ENCODE results near the gene ATP2A3. TPM values are rescaled to one million over a fixed set of nuclear protein-coding genes. Genes with fewer than 3 reads are reported as not detected.

ATP2A3 gene
- total RNA-seq, 1 donor from 2014 or later: 1.5 TPM

GRCh38 chr17:3896108-3896967 lies 67.9 kb downstream of the ATP2A3 start:
- H3K4me3 Mint-ChIP-seq (ENCODE audit: unreplicated experiment): no peak overlapping the region
- Histone ChIP-seq H3K27ac (ENCODE audit: low read depth, low read length) (no peak overlapping the region), H3K9me3 (ENCODE audit: insufficient read depth, low read depth, low read length) (no peaks in the 10 kb centered on the region), H3K4me1 (ENCODE audit: insufficient read depth, low read length) (peaks cover 20% of the 10 kb centered on the region), H3K4me2 (ENCODE audit: low read length) (no peak overlapping the region), H3K79me2 (ENCODE audit: insufficient read depth, low read length) (peaks cover under 1% of the 10 kb centered on the region), H3K27me3 (ENCODE audit: insufficient read depth, low read length) (no peaks in the 10 kb centered on the region), H2AFZ (ENCODE audit: low read depth, low read length) (no peak overlapping the region), H4K20me1 (ENCODE audit: insufficient read depth, low read length) (peaks cover under 1% of the 10 kb centered on the region), H3K9ac (ENCODE audit: low read length) (no peak overlapping the region), H3K4me3 (ENCODE audit: insufficient read depth, low read depth, low read length) (no peak overlapping the region), H3K36me3 (ENCODE audit: insufficient read depth, low read length) (no peaks in the 10 kb centered on the region)
- FAIRE-seq (no peak), DNase-seq (ENCODE audit: low read depth) (no peak)
- peaks cover 25% of the 10 kb centered on the region for H3K27me3 Mint-ChIP-seq (ENCODE audit: low read depth, unreplicated experiment)
- H3K36me3 Mint-ChIP-seq (ENCODE audit: low read depth, unreplicated experiment): no peaks in the 10 kb centered on the region
- peaks cover 4% of the 10 kb centered on the region for H3K9me3 Mint-ChIP-seq (ENCODE audit: unreplicated experiment)
- no peak overlapping the region for H3K27ac Mint-ChIP-seq (ENCODE audit: unreplicated experiment)
- TF ChIP-seq EZH2 (IDR thresholded peaks at IDR 0.05; ENCODE audit: insufficient read depth, low read length) (no peak), CTCF (IDR thresholded peaks at IDR 0.05; ENCODE audit: insufficient read depth, low read depth, low read length) (no peak)
- H3K4me1 Mint-ChIP-seq (ENCODE audit: low read depth, unreplicated experiment): peaks cover 13% of the 10 kb centered on the region

- Mint-ChIP-seq H3K9me3 (ENCODE audit: unreplicated experiment) (peaks cover 1% of the 10 kb centered on the region), H3K27ac (ENCODE audit: unreplicated experiment) (peak overlapping the region; percentile 50), H3K4me3 (ENCODE audit: unreplicated experiment) (no peak overlapping the region), H3K36me3 (ENCODE audit: low read depth, unreplicated experiment) (no peaks in the 10 kb centered on the region), H3K4me1 (ENCODE audit: low read depth, unreplicated experiment) (peaks cover 20% of the 10 kb centered on the region), H3K27me3 (ENCODE audit: low read depth, unreplicated experiment) (peaks cover 15% of the 10 kb centered on the region)
- Histone ChIP-seq H3K9ac (ENCODE audit: low read length) (no peak overlapping the region), H2AFZ (ENCODE audit: low read depth, low read length) (no peak overlapping the region), H3K9me3 (ENCODE audit: insufficient read depth, low read depth, low read length) (no peaks in the 10 kb centered on the region), H3K36me3 (ENCODE audit: insufficient read depth, low read length) (no peaks in the 10 kb centered on the region), H3K27ac (ENCODE audit: low read depth, low read length) (no peak overlapping the region), H4K20me1 (ENCODE audit: insufficient read depth, low read length) (peaks cover 4% of the 10 kb centered on the region), H3K4me2 (ENCODE audit: low read length) (no peak overlapping the region), H3K4me3 (ENCODE audit: insufficient read depth, low read depth, low read length) (no peak overlapping the region), H3K4me1 (ENCODE audit: insufficient read depth, low read length) (peaks cover 30% of the 10 kb centered on the region), H3K79me2 (ENCODE audit: insufficient read depth, low read length) (peaks cover 6% of the 10 kb centered on the region), H3K27me3 (ENCODE audit: insufficient read depth, low read length) (no peaks in the 10 kb centered on the region)
- DNase-seq (ENCODE audit: low read depth) (no peak), FAIRE-seq (no peak)
- TF ChIP-seq CTCF (IDR thresholded peaks at IDR 0.05; ENCODE audit: insufficient read depth, low read depth, low read length) (no peak), EZH2 (IDR thresholded peaks at IDR 0.05; ENCODE audit: insufficient read depth, low read length) (no peak)
These were observed 68.9 kb downstream of the ATP2A3 start for GRCh38 chr17:3895354-3895753.

GRCh38 chr17:3894911-3895343 lies 69.3 kb downstream of the ATP2A3 start:
- Histone ChIP-seq H3K27me3 (ENCODE audit: insufficient read depth, low read length) (no peaks in the 10 kb centered on the region), H3K4me2 (ENCODE audit: low read length) (no peak overlapping the region), H3K27ac (ENCODE audit: low read depth, low read length) (no peak overlapping the region), H3K4me1 (ENCODE audit: insufficient read depth, low read length) (peaks cover 34% of the 10 kb centered on the region), H3K36me3 (ENCODE audit: insufficient read depth, low read length) (no peaks in the 10 kb centered on the region), H3K79me2 (ENCODE audit: insufficient read depth, low read length) (peaks cover 7% of the 10 kb centered on the region), H4K20me1 (ENCODE audit: insufficient read depth, low read length) (peaks cover 4% of the 10 kb centered on the region), H2AFZ (ENCODE audit: low read depth, low read length) (no peak overlapping the region), H3K4me3 (ENCODE audit: insufficient read depth, low read depth, low read length) (no peak overlapping the region), H3K9me3 (ENCODE audit: insufficient read depth, low read depth, low read length) (no peaks in the 10 kb centered on the region), H3K9ac (ENCODE audit: low read length) (no peak overlapping the region)
- no peak for TF ChIP-seq CTCF (IDR thresholded peaks at IDR 0.05; ENCODE audit: insufficient read depth, low read depth, low read length)
- no peak for TF ChIP-seq EZH2 (IDR thresholded peaks at IDR 0.05; ENCODE audit: insufficient read depth, low read length)
- peaks cover 24% of the 10 kb centered on the region for H3K4me1 Mint-ChIP-seq (ENCODE audit: low read depth, unreplicated experiment)
- FAIRE-seq: no peak
- H3K27ac Mint-ChIP-seq (ENCODE audit: unreplicated experiment): peak overlapping the region; percentile 50
- no peak overlapping the region for H3K4me3 Mint-ChIP-seq (ENCODE audit: unreplicated experiment)
- DNase-seq (ENCODE audit: low read depth): peak; percentile 14
- no peaks in the 10 kb centered on the region for H3K36me3 Mint-ChIP-seq (ENCODE audit: low read depth, unreplicated experiment)
- H3K9me3 Mint-ChIP-seq (ENCODE audit: unreplicated experiment): peaks cover 1% of the 10 kb centered on the region
- H3K27me3 Mint-ChIP-seq (ENCODE audit: low read depth, unreplicated experiment): peaks cover 15% of the 10 kb centered on the region

All from astrocyte (in vitro differentiated cells and primary cell).